GM13977 (cell line): ENCODE results near the gene CKAP2.
"Not testable (repeated sequence)": the region's sequence is repeated elsewhere in the genome, so short reads cannot be mapped to it uniquely, and the experiment has no call there.

Experiments
- DNase-seq: peaks from one replicate; pipeline ENCODE4 v3.0.0; 2012; ENCODE audit warnings: low spot score
- CTCF ChIP-seq: IDR thresholded peaks from 2 replicates; pipeline ENCODE4 v1.5.1; 2012; ENCODE audit warnings: mild to moderate bottlenecking, control low read depth; ENCODE audit not compliant: insufficient read depth; ENCODE audit errors: extremely low read depth, missing control alignments
- in situ Hi-C: fragments of 300-500 bp; cut with MboI; formaldehyde crosslinking; loops from one replicate; pipeline ENCODE4 v1.12.0; 2022; ENCODE audit warnings: low sequenced_read_pairs, low pct_unique_long_range_greater_than_20kb, mixed read lengths, inconsistent platforms; ENCODE audit not compliant: unreplicated experiment

CKAP2 gene

GRCh38 chr13:52463526-52463925, 8.2 kb downstream of the CKAP2 start:
- in situ Hi-C loops = no loop called here
- DNase-seq = no peak
- no peak for TF ChIP-seq CTCF

- in situ Hi-C loops, DNase-seq: not testable (repeated sequence)
Measured at GRCh38 chr13:52468487-52468886, 13.2 kb downstream of the CKAP2 start.

- DNase-seq = not testable (repeated sequence)
Measured at GRCh38 chr13:52480677-52481428, 25.6 kb downstream of the CKAP2 start.

GRCh38 chr13:52487078-52487477, 31.8 kb downstream of the CKAP2 start:
- DNase-seq, in situ Hi-C loops: not testable (repeated sequence)

More at GRCh38 chr13:52480677-52481428, 25.6 kb downstream of the CKAP2 start:
- in situ Hi-C loops = not testable (repeated sequence)

- DNase-seq, in situ Hi-C loops: not testable (repeated sequence)
Measured at GRCh38 chr13:52488763-52489162, 33.5 kb downstream of the CKAP2 start.

- in situ Hi-C loops, DNase-seq: not testable (repeated sequence)
Measured at GRCh38 chr13:52491015-52491414, 35.7 kb downstream of the CKAP2 start.

GRCh38 chr13:52494241-52494640, 39.0 kb downstream of the CKAP2 start:
- in situ Hi-C loops, DNase-seq: not testable (repeated sequence)

GRCh38 chr13:52497979-52498378, 42.7 kb downstream of the CKAP2 start:
- in situ Hi-C loops, DNase-seq: not testable (repeated sequence)

GRCh38 chr13:52502277-52502676, 47.0 kb downstream of the CKAP2 start:
- DNase-seq, in situ Hi-C loops: not testable (repeated sequence)

GRCh38 chr13:52505843-52506242, 50.6 kb downstream of the CKAP2 start:
- in situ Hi-C loops, DNase-seq: not testable (repeated sequence)

- DNase-seq, in situ Hi-C loops: not testable (repeated sequence)
Measured at GRCh38 chr13:52509532-52509931, 54.3 kb downstream of the CKAP2 start.

- in situ Hi-C loops = not testable (repeated sequence)
Measured at GRCh38 chr13:52510221-52510797, 55.0 kb downstream of the CKAP2 start.

GRCh38 chr13:52511598-52511997, 56.3 kb downstream of the CKAP2 start:
- DNase-seq, in situ Hi-C loops: not testable (repeated sequence)

More at GRCh38 chr13:52510221-52510797, 55.0 kb downstream of the CKAP2 start:
- not testable (repeated sequence) for DNase-seq

GRCh38 chr13:52513957-52514596, 58.8 kb downstream of the CKAP2 start:
- DNase-seq, in situ Hi-C loops: not testable (repeated sequence)

- DNase-seq, in situ Hi-C loops: not testable (repeated sequence)
Measured at GRCh38 chr13:52523323-52523722, 68.0 kb downstream of the CKAP2 start.
